Caco-2 (cell line): ENCODE data around the gene USP37. TPM values are rescaled to one million over a fixed set of nuclear protein-coding genes. Genes with fewer than 3 reads are reported as not detected.

ENCODE experiments used
- BruUV-seq: library from RNA; stranded (reverse); fragments of 400-500 nt; replicated peaks from 2 replicates; lab custom pipeline; 2021; lab: Mats Ljungman, UMichigan
- CTCF ChIA-PET: fragments of 300-600 bp; sonication (Branson Sonifier 250); formaldehyde crosslinking; loops from one replicate; lab custom pipeline; 2022; ENCODE audit warnings: antibody characterized with exemption; lab: Charles Lee
- POLR2A ChIA-PET: fragments of 300-600 bp; sonication (Branson Sonifier 250); formaldehyde crosslinking; loops from one replicate; lab custom pipeline; 2022; ENCODE audit warnings: antibody characterized with exemption; lab: Charles Lee
- DNase-seq, 2 experiments: peaks; one replicate each; pipeline versions ENCODE4 v3.0.0 to v3.0.0-alpha.2; 2020 to 2022
- H3K27me3 ChIP-seq: replicated peaks from 2 replicates; pipeline ENCODE4 v1.6.0; 2011; ENCODE audit warnings: low read length; ENCODE audit not compliant: control insufficient read depth, insufficient read depth
- H3K36me3 ChIP-seq: 2 replicates; pipeline ENCODE4 v1.5.1; 2011; ENCODE audit warnings: low read length; ENCODE audit not compliant: control insufficient read depth, insufficient read depth
- H3K4me1 ChIP-seq: fragments of 250-450 bp; sonication (Bioruptor Pico); 2 replicates; pipeline ENCODE4 v1.5.1; 2020; ENCODE audit warnings: mild to moderate bottlenecking
- H3K4me3 ChIP-seq: 2 replicates; pipeline ENCODE4 v1.5.1; 2011; ENCODE audit warnings: low read depth, mild to moderate bottlenecking, control low read depth, low read length
- H3K9me3 ChIP-seq: fragments of 250-450 bp; sonication (Bioruptor Pico); 2 replicates; pipeline ENCODE4 v1.5.1; 2020; ENCODE audit warnings: mild to moderate bottlenecking, moderate library complexity
- H3K27ac Mint-ChIP-seq: one replicate; pipeline ENCODE4 v1.8.0; 2022; ENCODE audit warnings: mixed read lengths; ENCODE audit not compliant: unreplicated experiment
- H3K27me3 Mint-ChIP-seq: one replicate; pipeline ENCODE4 v1.8.0; 2022; ENCODE audit warnings: mixed read lengths; ENCODE audit not compliant: insufficient read depth, unreplicated experiment
- H3K36me3 Mint-ChIP-seq: one replicate; pipeline ENCODE4 v1.8.0; 2022; ENCODE audit warnings: mild to moderate bottlenecking, mixed read lengths; ENCODE audit not compliant: insufficient read depth, unreplicated experiment
- H3K4me1 Mint-ChIP-seq: one replicate; pipeline ENCODE4 v1.8.0; 2022; ENCODE audit warnings: low read depth, mixed read lengths; ENCODE audit not compliant: unreplicated experiment
- H3K4me3 Mint-ChIP-seq: one replicate; pipeline ENCODE4 v1.8.0; 2022; ENCODE audit warnings: mild to moderate bottlenecking, moderate library complexity, mixed read lengths; ENCODE audit not compliant: unreplicated experiment
- H3K9me3 Mint-ChIP-seq: one replicate; pipeline ENCODE4 v1.8.0; 2022; ENCODE audit warnings: mixed read lengths; ENCODE audit not compliant: unreplicated experiment
- intact Hi-C: fragments of 100-400 bp; cut with micrococcal nuclease; formaldehyde crosslinking; loops from one replicate; pipeline ENCODE4 v1.10.0; 2022; ENCODE audit not compliant: unreplicated experiment
- total RNA-seq: library from RNA; stranded (reverse); gene quantifications from 2 replicates; pipeline ENCODE4 v1.2.3, GENCODE V29; 2022
- TF ChIP-seq, protein P1 (sequence below), 2 experiments: fragments of 200-600 bp in 1 of 2; IDR thresholded peaks; 1 replicate in 1 of 2; 2 replicates in 1 of 2; pipeline versions ENCODE4 v1.5.1 to v1.8.0; 2011 to 2022; ENCODE audit warnings: antibody characterized with exemption in 1 of 2, control low read depth in 1 of 2, inconsistent platforms in 1 of 2, low read depth in 1 of 2, low read length in 1 of 2, mild to moderate bottlenecking in 1 of 2, moderate library complexity in 1 of 2; ENCODE audit not compliant: insufficient read depth in 1 of 2, severe bottlenecking in 1 of 2, unreplicated experiment in 1 of 2

The USP37 gene
- total RNA-seq, 1 experiment from 2014 or later: 22.2 TPM

GRCh38 chr2:218474527-218474926 is 93.6 kb downstream of the USP37 start:
- Histone ChIP-seq H3K27me3 (no peaks in the 10 kb centered on the region), H3K4me3 (no peak overlapping the region), H3K9me3 (no peaks in the 10 kb centered on the region), H3K36me3 (no peaks in the 10 kb centered on the region), H3K4me1 (no peaks in the 10 kb centered on the region)
- TF ChIP-seq, protein P1, sequence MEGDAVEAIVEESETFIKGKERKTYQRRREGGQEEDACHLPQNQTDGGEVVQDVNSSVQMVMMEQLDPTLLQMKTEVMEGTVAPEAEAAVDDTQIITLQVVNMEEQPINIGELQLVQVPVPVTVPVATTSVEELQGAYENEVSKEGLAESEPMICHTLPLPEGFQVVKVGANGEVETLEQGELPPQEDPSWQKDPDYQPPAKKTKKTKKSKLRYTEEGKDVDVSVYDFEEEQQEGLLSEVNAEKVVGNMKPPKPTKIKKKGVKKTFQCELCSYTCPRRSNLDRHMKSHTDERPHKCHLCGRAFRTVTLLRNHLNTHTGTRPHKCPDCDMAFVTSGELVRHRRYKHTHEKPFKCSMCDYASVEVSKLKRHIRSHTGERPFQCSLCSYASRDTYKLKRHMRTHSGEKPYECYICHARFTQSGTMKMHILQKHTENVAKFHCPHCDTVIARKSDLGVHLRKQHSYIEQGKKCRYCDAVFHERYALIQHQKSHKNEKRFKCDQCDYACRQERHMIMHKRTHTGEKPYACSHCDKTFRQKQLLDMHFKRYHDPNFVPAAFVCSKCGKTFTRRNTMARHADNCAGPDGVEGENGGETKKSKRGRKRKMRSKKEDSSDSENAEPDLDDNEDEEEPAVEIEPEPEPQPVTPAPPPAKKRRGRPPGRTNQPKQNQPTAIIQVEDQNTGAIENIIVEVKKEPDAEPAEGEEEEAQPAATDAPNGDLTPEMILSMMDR (IDR thresholded peaks at IDR 0.05; ENCODE audit: insufficient read depth in 1 of 2, low read depth in 1 of 2, low read length in 1 of 2, severe bottlenecking in 1 of 2, unreplicated experiment in 1 of 2): no peak
- H3K4me1 Mint-ChIP-seq: no peaks in the 10 kb centered on the region
- CTCF ChIA-PET: no interaction called here
- H3K27ac Mint-ChIP-seq: no peak overlapping the region
- intact Hi-C loops: no loop called here
- H3K27me3 Mint-ChIP-seq: no peaks in the 10 kb centered on the region
- peaks cover 60% of the 10 kb centered on the region for H3K36me3 Mint-ChIP-seq
- H3K9me3 Mint-ChIP-seq: no peaks in the 10 kb centered on the region
- BruUV-seq: no TSS peak
- no peak for DNase-seq
- no peak overlapping the region for H3K4me3 Mint-ChIP-seq
- POLR2A ChIA-PET: no interaction called here

- Mint-ChIP-seq H3K9me3 (no peaks in the 10 kb centered on the region), H3K4me3 (no peak overlapping the region), H3K27me3 (no peaks in the 10 kb centered on the region), H3K4me1 (no peaks in the 10 kb centered on the region), H3K36me3 (peaks cover 55% of the 10 kb centered on the region), H3K27ac (no peak overlapping the region)
- Histone ChIP-seq H3K27me3 (no peaks in the 10 kb centered on the region), H3K36me3 (no peaks in the 10 kb centered on the region), H3K4me1 (no peaks in the 10 kb centered on the region), H3K4me3 (no peak overlapping the region), H3K9me3 (no peaks in the 10 kb centered on the region)
- DNase-seq: no peak
- TF ChIP-seq, protein P1 (IDR thresholded peaks at IDR 0.05; ENCODE audit: insufficient read depth in 1 of 2, low read depth in 1 of 2, low read length in 1 of 2, severe bottlenecking in 1 of 2, unreplicated experiment in 1 of 2): no peak
- ChIA-PET POLR2A (no interaction called here), CTCF (no interaction called here)
- no TSS peak for BruUV-seq
- intact Hi-C loops: no loop called here
These were observed 95.2 kb downstream of the USP37 start for GRCh38 chr2:218472988-218473387.

- intact Hi-C loops: no loop called here
- H3K27me3 ChIP-seq: no peaks in the 10 kb centered on the region
- no TSS peak for BruUV-seq
- H3K9me3 ChIP-seq: no peaks in the 10 kb centered on the region
- Mint-ChIP-seq H3K27me3 (no peaks in the 10 kb centered on the region), H3K9me3 (no peaks in the 10 kb centered on the region), H3K4me3 (no peak overlapping the region), H3K27ac (no peak overlapping the region), H3K4me1 (no peaks in the 10 kb centered on the region), H3K36me3 (peaks cover 49% of the 10 kb centered on the region)
- POLR2A ChIA-PET: no interaction called here
- CTCF ChIA-PET: no interaction called here
- no peak for DNase-seq
- H3K4me1 ChIP-seq: no peaks in the 10 kb centered on the region
- H3K36me3 ChIP-seq: no peaks in the 10 kb centered on the region
- TF ChIP-seq, protein P1 (IDR thresholded peaks at IDR 0.05; ENCODE audit: insufficient read depth in 1 of 2, low read depth in 1 of 2, low read length in 1 of 2, severe bottlenecking in 1 of 2, unreplicated experiment in 1 of 2): no peak
- H3K4me3 ChIP-seq: no peak overlapping the region
These were observed 96.2 kb downstream of the USP37 start for GRCh38 chr2:218471982-218472381.
